HTR-8/SVneo (cell line): ENCODE measurements around the gene OXER1.

Experiments used
- DNase-seq: peaks from one replicate; pipeline ENCODE4 v3.0.0; 2011; ENCODE audit warnings: low spot score, mixed read lengths; ENCODE audit not compliant: insufficient read length
- FAIRE-seq: peaks from 2 replicates; lab custom pipeline; 2011; peaks lifted over from hg19 to GRCh38; lab: Jason Lieb, UNC

The OXER1 gene

DNA sequence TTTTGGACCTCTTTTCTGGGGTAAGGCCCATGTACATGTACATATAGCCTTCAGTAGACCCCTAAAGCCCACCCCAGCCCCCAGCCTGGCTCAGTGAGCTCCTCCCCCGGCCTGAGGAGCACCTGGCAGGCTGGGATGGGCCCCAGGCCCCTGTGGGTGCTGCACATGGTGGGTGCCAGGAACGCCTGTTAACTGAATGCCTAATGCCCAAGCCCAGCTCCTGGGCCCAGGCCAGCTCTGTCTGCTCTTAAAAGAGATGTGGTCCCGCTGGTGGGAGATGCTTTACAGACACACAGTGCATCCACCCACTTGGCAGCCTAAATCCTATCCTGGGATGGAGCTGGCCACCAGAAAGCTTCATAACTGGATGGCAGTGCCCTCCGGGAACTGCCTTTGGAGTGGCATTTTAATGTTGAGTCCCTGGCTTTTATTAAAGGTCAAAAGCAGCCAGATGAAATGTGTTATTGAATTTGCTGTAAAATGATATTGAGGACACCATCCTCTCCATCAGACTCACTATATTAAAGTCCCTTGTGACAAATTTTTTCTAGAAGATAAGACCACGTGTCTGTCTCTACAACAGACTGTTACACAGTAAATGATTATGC lies 7.7 kb upstream of the OXER1 start:
- FAIRE-seq (no peak), DNase-seq (no peak)

GRCh38 chr2:42770288-42771131 lies 6.6 kb upstream of the OXER1 start:
- DNase-seq (peak; percentile 72), FAIRE-seq (no peak)

- DNase-seq (no peak), FAIRE-seq (no peak)
These were observed 5.8 kb upstream of the OXER1 start for GRCh38 chr2:42769583-42770287.

- FAIRE-seq (no peak), DNase-seq (no peak)
These were observed 4.8 kb upstream of the OXER1 start for GRCh38 chr2:42768706-42769256.

- FAIRE-seq (peak; percentile 48), DNase-seq (no peak)
These were observed 4.2 kb upstream of the OXER1 start for GRCh38 chr2:42767899-42768705.

DNA sequence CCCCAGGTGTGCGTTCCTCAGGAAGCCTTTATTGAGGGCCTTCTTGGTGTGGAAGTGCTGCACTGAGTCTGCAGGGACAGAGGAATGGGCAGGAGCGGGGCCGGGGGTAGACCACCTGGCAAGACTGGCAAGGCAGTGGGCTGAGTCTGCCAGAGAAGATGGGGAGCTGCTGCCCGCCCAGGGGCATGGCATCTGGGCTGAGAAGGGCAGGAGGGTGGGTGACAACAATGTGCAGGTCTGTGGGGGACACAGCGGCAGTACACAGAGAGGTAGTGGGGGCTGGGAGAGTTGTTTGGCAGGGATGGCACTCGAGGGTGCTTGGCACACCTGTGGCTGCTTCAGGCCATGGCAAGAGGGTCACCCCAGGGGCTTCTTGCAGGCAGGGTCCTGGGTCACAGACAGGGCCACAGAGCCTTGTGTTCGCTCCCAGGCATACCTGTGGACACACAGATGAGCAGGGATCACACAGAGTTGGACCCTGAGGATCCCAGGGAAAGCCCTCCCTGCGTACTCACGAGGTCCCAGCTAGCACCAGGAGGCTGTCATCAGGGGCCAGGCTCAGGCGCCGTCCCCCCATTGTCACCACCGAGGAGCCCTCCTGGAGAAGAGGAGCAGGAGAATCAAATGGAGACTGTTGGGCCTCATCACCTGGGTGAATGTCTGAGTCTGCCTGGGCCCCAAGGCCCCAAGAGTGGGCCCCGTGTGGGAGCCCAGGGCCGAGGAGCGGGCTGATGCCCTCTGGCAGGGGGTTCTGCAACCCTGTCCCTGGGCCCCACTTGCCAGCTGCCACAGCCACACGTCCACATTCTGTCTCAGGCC lies 3.4 kb upstream of the OXER1 start:
- no peak for DNase-seq
- no peak for FAIRE-seq

GRCh38 chr2:42765686-42766085 lies 1.8 kb upstream of the OXER1 start:
- FAIRE-seq (no peak), DNase-seq (no peak)

GRCh38 chr2:42764901-42765300 lies 966 bp upstream of the OXER1 start:
- FAIRE-seq (no peak), DNase-seq (no peak)

DNA sequence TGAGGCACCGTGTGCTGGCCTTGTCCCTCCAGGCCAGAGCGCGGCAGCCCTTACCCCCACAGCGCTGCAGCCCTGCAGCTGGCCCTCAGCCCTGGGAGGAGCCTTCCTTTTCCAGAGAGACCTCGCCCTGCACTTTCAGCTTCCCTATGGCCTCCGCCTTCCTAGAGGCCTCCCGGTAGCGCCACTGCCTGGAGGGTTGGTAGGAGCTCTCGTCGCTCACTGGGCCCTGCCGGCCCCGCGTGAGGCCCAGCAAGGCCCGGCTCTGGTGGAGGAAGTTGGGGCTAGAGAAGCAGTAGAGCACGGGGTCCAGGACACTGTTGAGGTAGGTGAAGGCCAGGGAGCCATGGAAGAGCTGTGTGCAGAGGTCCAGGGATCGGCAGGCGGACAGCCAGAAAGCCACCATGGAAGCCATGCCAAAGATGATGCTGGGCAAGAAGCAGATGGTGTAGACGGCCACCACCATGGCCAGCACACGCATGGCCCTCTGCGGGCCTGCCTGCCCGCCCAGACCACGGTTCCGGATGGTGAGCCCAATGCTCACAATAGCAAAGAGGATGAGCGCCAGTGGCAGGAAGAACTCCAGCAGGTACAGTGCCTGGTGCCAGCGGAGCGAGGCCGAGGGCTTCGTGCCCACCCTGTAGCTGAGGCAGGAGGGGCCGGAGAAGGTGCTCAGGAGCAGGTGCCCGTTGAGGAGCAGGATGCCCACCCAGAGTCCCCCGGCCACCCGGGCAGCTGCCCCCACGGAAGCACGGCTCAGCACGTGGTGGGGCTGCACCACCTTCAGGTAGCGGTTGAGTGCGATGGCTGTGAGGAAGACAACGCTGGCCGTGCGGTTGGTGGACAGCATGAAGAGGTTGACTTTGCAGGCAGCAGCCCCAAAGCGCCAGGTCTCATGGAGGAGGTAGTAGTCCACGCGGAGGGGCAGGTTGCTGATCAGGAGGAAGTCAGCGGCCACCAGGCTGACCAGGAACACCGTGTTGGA lies 821 bp downstream of the OXER1 start:
- DNase-seq (no peak), FAIRE-seq (peak; percentile 4)

DNA sequence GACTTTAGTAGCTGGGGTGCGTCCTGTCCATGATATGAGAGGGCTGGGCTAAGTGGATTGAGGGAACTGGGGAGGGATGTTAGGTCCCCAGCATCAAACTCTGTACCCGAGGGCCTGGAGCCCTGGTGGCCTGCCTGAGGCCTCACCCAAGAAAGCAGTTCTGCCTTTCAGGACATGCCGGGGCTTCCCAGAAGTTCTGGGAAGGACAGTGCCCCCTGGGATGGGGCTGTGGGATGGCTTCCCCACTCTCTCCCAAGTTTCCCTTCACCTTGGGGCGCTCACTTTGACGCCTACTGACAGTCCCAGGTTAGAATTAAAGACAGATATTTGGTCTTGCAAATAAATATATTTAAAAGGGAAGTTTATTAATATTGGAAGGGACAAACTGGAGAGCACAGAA lies 1.8 kb downstream of the OXER1 start:
- DNase-seq (no peak), FAIRE-seq (no peak)

DNA sequence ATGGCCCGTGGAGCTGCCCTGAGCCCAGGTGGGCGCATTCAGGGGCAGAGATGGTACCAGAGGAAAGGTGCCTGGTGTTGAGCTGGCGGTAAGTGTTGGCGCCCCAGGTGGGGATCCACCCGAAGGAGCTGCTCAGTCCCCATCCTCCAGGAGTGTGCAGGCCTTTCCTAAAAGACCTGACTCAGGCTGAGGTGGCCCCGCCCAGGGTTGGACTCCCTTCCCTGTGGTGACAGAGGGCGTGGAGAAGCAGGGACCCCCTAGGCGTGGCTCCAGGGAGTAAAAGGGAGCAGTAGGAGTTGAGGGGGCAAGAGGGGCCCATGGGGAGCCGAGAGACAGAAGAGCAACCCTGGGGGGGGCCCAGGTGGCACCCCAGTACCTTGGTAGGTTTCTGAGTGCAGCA lies 2.4 kb downstream of the OXER1 start:
- FAIRE-seq (no peak), DNase-seq (no peak)

DNA sequence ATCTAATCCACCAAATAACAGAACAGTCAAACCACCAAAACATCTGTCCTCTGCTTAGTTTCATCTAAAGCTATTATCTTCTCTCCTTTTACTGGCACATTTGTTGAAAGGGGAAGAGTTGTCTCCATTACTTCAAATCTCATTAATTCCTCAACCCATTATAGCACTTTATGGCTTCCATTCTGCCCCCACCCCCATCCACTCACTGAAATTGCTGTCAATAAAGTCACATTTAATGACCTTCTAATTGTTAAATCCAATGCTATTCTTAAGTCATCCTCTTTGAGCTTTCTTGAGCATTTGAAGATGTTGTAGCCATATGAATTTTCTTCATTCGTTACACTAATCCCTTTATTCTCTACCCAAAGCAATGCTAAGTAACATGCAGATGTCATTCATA lies 5.2 kb downstream of the OXER1 start:
- FAIRE-seq = no peak
- DNase-seq = no peak

GRCh38 chr2:42757981-42758740 lies 5.8 kb downstream of the OXER1 start:
- DNase-seq (no peak), FAIRE-seq (no peak)

DNA sequence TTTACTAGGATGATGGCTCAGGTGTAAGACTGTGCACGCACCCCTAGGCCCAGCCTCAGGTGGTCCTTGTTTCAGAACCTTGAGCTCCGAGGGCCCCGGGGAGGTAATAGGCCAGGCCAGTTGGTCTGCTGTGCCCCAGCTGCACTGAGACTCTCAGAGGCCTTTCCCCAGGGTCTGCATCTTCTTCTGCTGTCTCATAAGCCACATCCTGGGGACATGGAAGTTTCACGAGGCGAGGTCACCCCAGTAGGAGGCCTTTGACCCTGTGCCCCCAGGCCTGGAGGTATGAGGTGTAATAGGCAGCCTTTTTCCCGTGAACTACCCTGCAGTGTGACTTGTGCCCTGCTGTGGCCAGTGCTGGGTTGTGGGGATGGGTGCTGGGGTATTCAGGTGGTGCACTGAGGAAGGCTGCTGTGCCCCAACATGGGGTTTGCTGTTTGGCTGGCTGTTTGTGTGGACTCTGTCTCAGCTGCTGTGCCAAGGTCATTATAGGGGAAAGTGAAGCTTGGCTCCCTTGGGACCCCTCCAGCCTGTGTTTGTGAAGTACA lies 6.9 kb downstream of the OXER1 start:
- FAIRE-seq (no peak), DNase-seq (no peak)

DNA sequence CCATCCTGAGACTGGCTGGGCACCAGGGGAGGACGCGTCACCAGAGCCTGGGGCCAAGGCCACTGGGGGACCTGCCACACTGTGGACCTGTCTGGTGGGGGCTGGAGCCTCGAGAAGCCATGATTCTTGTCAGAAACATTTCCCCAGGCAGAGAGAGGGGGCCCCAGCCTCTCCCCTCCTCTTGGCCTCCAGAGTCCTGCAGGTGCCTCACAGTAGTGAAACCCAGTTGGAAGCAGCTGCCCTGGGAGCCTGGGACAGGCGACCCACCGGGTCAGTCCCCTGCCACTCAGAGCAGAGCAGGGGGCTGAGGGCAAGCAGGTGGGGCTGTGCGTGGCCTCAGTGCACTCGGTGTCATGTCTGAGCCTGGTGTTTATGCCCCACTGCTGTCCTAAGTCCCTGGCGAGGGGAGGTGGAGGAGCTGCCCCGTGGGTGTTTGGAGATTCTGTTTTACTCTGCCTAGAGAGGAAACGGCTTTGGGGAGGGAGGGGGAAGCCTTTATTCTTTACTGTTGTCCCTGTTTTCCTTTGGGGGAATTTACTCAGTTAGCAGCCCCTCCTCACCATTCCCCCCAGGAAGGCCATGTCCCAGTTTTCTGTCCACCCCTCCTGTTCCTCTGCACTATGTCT lies 7.7 kb downstream of the OXER1 start:
- DNase-seq = no peak
- FAIRE-seq = no peak

GRCh38 chr2:42755191-42755880 lies 8.6 kb downstream of the OXER1 start:
- DNase-seq = no peak
- no peak for FAIRE-seq
